ENCODE data around the gene UGGT2.
"Not testable (repeated sequence)": the region's sequence is repeated elsewhere in the genome, so short reads cannot be mapped to it uniquely, and the experiment has no call there.

UGGT2 gene

DNA sequence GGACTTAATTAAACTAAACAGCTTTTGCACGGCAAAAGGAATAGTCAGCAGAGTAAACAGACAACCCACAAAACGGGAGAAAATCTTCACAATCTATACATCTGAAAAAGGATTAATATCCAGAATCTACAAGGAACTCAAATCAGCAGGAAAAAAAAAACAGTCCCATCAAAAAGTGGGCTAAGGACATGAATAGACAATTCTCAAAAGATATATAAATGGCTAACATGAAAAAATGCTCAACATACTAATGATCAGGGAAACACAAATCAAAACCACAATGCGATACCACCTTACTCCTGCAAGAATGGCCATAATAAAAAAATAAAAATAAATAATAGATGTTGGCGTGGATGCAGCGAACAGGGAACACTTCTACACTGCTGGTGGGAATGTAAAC is 1.7 kb downstream of the UGGT2 start:
- DNase-seq = not testable (repeated sequence)

DNA sequence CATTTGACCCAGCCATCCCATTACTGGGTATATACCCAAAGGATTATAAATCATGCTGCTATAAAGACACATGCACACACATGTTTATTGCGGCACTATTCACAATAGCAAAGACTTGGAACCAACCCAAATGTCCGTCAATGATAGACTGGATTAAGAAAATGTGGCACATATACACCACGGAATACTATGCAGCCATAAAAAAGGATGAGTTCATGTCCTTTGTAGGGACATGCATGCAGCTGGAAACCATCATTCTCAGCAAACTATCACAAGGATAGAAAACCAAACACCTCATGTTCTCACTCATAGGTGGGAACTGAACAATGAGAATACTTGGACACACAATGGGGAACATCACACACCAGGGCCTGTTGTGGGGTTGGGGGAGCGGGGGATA is 2.2 kb downstream of the UGGT2 start:
- DNase-seq = not testable (repeated sequence)

DNA sequence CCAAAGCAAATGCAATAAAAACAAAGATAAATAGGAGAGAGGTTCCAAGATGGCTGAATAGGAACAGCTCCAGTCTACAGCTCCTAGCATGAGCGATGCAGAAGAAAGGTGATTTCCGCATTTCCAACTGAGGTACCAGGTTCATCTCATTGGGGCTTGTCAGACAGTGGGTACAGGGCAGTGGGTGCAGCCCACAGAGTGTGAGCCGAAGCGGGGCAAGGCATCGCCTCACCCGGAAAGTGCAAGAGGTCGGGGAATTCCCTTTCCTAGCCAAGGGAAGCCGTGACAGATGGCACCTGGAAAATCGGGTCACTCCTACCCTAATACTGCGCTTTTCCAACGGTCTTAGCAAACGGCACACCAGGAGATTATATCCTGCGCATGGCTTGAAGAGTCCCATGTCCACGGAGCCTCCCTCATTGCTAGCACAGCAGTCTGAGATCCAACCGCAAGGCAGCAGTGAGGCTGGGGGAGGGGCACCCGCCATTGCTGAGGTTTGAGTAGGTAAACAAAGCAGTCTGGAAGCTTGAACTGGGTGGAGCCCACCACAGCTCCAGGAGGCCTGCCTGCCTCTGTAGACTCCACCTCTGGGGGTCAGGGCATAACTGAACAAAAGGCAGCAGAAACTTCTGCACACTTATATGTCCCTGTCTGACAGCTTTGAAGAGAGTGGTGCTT is 6.6 kb downstream of the UGGT2 start:
- not testable (repeated sequence) for DNase-seq

DNA sequence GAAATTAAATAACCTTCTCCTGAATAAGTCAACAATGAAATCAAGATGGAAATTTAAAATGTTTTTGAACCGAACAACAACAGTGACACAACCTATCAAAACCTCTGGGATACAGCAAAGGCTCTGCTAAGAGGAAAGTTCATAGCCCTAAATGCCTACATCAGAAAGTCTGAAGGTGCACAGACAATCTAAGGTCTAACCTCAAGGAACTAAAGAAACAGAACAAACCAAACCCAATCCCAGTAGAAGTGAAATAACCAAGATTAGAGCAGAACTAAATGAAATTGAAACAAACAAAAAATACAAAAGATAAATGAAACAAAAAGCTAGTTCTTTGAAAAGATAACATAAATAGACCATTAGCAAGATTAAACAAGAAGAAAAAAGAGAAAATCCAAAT is 9.0 kb downstream of the UGGT2 start:
- no peak for DNase-seq

DNA sequence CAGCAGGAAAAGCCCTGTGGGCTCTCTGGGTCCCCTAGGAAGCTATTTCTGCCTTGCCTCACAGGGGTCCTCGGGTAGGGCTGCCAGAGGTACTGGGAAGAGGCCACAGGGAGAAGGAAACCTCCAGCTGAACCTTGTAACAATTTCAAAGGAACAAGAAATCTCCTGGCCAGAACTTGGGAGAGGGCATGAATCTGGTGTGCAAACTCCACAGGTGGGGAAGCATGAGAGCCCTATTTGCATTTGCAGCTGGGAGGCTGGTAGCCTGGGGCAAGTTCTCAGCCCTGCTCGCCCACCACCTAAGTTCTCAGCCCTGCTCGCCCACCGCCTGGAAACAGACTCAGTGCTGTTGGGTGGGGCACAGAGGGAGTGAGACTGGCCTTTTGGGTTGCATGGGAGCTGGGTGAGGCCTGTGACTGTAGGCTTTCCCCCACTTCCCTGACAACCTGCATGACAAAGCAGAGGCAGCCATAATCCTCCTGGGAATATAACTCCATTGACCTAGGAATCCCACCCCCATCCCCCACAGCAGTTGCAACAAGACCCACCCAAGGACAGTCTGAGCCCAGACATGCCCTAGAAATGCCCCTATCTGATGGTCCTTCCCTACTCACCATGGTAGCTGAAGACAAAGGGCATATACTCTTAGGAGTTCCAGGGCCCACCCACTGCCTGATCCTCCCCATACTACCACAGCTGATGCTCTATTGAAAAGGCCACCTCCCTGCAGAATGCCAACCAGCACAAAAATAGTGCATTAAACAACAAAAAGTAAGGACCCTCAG is 11.7 kb downstream of the UGGT2 start:
- no peak for DNase-seq

DNA sequence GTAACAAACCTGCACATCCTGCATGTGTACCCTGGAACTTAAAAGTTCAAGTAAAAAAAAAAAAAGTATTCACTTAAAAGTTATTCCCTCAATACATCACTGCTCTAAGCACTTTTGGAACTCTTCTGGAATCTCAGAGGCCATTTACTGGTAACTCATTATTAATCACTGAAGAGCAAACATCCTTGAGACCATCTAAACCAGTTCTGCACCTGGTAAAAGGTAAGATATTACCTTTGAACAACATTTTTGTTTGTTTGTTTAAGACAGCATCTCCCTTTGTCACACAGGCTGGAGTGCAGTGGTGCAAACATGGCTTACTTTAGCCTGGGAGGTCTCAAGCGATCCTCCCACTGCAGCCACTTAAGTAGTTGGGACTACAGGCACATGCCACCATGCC is 16.7 kb downstream of the UGGT2 start:
- DNase-seq = no peak

DNA sequence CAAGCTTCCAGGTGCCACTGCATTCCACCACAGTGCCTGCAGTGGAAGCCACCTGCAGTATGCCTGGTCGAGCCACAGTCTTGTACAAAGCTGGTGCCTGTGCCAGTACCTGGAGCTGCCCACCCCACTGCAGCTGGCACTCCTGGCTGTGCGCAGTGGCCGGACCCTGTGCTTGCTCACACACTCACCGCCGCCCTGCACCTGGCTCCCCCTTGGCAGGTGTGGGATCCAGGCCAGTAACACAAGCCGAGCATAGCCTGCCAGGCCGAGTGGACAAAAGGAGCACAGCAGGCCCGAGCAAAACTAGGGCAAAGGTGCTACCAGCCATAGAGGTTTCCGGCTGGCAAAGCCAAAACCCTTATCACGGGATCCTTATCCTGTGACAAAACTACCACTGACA is 18.5 kb downstream of the UGGT2 start:
- DNase-seq = no peak

DNA sequence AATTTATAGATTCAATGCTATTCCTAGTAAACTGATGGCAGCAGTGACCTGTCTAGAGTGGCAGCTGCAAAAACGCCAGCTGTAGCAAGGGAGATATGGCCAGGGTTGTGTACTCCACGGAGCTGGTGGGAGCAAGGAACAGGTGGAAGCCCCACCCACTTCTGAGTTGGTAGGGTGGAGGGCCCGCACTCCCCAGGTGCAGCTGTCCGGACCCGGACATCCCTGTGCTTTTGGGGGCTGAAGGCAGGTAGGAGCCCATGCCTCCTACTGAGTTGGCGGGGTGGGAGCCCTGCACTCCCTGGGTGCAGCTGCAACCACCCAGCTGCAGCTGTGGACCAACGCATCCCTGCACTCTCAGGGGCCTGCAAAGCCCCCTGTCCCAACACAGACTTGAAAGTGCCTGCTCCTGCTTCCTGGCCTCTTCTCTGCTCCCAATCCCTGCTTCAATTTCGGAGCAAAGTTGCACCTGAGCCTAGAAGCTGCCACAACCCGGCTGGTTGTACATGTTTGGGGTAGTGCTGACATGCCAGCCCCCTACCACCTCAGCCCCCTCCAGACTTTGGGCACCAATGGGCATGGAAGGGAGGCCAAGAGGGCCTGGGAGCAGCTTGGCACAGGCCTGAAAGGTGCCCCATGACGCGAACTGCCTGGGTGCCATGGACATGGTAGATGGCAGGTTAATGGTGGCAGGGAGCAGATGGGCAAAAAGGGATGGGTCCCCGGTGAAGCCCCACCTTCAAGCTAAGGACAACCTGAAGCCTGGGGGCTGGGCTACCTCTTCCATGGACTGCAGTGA is 19.8 kb downstream of the UGGT2 start:
- DNase-seq = no peak

DNA sequence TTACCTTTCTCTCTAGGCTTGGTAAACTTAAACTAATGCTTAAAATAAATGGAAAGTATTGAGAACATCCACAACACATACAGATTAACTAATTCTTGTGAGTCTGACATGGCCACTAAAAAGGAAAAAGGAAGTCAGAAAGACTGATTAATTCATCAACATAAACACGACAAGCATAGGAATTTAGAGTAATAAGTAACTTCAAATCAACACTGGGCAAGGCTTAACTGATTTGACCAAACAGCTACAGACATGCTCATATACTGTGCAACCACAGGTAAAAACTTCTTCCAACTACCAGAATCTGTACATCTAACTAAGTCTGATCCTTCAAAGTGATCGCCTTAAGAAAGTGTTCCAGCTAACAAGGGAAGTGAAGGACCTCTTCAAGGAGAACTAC is 20.5 kb downstream of the UGGT2 start:
- no peak for DNase-seq

DNA sequence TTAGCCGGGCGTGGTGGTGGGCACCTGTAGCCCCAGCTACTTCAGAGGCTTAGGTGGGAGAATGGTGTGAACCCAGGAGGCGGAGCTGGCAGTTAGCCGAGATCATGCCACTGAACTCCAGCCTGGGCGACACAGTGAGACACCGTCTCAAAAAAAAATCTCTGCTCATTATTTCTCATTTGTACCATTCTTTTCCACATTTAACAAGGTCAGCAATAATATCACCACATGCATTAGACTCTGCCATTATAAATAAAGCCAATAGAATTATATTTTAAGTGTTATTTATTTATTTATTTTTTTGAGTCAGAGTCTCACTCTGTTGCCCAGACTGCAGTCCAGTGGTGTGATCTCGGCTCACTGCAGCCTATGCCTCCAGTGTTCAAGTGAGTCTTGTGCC is 24.2 kb downstream of the UGGT2 start:
- DNase-seq = no peak

DNA sequence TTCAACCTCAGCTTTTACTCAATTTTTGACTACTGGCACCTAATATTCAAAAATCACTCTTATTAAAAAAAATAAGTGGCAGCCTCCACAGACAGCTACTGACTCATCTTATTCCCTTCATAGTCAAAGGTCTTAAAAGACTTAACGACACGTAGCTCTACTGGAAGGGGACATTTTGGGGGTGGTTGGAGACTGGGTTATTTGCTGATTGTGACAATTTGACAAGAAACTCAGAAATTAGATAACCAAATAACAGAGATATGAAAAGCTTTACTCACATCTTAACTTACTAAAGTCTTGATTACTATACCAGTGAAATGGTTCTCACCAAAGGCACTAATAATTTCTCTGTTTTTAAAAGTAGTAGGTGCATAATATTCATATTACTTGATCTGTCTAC is 25.7 kb downstream of the UGGT2 start:
- DNase-seq = no peak

DNA sequence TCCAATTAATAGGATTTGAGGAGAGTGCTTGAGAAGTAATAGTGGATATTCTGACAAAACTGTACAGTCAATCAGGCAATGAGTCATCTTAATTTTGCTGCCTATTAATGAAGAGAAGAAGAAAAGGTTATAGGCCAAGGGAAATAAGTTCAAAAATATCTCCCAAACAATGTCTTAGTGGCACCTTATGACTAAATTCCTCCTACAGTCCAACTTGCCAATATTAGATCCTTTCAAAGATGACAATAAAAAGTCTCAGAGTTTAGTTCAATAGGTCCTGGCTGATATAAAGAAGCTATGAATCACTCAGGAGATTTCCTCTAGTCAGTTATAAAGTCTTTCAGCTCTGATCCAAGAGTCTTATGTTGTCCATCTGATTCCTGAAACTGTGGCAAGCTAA is 27.9 kb downstream of the UGGT2 start:
- no peak for DNase-seq

DNA sequence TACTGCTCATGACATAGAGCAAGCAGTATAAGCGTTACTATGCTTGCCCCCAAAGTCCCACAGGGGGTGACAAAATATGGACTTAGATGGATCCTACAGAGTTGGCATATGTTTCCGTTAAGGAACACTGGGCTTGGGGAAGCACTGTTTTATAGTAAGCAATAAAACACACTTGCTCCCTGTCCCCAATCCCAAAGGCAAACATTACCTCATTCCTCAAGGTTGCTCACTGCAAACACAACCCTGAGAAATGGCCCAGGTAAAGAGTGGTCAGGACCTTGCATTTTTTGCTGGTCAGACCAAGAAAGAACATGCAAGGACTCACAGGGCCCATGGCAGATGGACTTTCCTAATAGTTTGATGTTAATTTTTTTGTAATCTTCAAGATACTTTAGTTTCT is 32.3 kb downstream of the UGGT2 start:
- DNase-seq = no peak

DNA sequence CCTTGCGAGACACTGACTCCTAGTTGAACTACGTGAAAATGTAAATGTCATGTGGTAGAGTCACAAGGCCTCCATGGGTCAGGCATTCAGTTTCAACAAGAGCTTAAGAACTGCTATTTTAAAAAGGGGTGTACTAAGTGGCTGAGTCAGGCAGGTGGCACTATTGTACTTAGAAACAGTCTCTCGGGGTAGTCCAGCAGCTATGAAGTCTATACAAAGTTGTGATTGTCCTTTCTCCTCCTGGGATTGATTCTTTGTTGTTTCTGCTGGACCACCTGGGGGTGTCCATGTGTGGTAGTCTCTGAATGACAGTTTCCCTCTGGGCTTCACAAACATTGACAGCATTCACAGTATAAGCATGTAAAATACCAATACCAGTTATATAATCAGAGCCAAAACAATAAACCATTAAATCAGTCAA is 33.0 kb downstream of the UGGT2 start:
- no peak for DNase-seq

DNA sequence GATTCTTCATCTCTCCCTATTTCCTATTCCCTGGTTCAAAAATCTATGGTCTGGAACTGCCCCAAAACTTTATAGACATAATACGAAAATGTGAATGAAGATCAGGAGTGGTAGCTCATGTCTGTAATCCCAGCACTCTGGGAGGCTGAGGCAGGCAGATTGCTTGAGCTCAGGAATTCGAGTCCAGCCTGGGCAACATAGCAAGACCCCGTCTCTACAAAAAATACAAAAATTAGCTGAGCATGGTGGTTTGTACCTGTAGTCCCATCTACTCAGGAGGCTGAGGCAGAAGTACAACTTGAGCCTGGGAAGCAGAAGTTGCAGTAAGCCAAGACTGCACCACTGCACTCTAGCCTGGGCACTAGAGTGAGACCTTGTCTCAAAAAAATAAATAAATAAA is 35.1 kb downstream of the UGGT2 start:
- DNase-seq = no peak

DNA sequence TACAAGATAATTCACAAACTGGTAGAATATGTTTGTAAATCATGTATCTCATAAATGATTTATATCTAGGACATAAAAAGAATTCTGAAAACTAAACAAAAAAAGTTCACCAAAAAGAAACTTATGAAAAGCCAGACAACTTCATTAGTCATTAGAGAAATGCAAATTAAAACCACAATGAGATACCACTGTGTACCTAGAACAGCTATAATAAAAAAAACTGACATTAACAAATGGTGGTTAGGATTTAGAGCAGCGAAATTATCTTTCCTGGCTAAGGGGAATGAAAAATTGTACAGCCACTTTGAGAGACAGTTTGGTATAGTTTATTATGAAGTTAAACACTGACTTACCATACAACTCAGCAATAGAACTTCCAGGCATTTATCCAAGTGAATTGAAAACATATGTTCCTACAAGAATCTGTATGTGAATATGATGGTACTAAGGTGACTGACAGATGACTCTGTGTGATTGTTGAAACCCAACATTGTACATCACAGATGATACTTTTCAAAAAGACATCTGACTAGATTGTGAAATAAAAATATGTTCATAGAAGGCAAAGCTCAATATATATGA is 41.8 kb downstream of the UGGT2 start:
- DNase-seq = no peak

DNA sequence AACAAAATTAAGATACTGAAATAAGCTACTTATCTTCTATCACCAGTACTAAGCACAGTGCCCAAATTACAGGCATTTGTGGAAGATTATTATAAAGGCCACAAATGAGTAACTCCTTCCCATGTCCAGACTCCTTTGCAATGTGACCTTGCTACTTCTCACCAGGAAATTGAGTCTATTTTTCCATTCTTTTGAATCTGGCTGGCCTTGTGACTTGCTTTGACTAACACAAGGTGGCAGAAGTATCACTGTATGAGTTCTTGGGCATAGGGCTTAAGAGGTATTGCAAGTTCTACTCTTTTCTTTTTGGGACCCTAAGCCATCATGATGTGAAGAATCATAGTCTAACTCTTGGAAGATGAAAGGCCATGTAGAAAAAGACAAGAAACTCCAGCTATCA is 49.9 kb downstream of the UGGT2 start:
- no peak for DNase-seq

DNA sequence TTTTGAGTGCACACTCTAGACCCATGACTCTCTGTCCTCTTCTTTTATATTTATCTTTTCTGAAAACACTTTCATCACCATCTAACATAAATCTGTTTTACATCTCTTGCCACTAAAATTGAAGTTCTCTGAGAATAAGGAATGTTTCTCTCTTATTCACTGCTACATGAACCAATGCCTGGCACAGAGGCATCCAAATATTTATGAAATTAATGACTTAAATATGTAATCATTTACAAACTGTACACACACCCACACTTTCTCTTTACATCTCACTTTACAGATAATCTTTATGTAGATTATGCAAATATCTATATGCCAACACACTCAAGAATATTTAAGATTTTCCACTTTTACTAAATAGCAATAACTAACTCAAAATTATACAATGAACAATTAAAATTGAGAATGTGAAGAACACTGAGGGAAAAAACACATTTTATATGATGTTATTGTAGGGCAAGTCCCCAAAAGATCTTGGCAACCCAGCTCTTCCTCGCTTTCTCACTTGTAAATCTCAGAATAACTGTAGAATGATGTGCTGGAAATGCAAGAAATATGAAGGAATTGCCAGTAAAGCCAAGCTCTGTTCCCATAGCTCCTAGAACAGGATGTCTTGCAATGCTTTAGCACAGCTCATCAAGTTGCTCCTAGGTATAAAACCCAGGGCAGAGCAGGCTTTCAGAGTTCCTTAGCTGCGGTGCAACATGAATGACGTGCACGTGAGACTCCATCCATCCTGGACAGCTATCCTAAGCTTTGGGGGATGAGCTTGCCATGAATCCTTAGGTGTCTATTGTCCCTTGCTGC is 50.7 kb downstream of the UGGT2 start:
- DNase-seq = no peak

DNA sequence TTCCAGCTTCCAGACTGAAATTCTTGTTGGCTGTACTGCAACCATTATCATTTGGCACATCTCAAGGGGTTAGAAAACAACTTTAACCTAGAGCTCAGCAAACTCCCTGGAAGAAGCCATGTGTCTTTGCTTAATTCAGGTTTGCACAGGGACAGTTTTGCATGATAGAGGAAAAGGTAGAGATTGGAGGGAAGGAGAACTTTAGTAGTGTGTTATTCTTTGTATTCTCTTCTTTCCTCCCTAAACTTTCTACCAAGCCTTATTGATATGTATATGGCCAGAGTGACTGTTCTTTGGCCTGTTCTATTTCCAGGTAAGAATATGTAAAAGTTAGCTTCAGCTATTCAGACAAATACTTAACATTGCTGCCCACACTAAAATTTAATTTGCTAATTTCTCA is 53.1 kb downstream of the UGGT2 start:
- no peak for DNase-seq

DNA sequence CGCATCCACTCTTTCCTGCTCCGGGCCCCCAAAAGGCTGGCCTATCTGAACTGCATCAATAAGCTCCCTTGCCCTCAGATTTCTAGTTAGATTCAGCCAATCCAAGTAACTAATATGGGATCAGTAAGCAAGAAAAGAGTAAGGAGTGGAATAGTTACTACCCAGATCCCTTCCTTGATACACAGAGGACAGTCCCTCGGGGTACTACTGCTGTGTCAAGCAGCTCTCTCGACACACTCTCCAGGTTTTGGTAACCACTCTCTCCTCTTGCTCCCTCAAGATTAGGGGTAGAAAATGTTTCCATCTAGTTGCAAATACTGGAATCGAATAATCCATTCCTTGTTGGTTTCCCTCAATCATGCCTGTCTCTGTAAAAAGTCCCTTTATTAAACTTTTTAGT is 65.4 kb downstream of the UGGT2 start:
- DNase-seq = no peak

DNA sequence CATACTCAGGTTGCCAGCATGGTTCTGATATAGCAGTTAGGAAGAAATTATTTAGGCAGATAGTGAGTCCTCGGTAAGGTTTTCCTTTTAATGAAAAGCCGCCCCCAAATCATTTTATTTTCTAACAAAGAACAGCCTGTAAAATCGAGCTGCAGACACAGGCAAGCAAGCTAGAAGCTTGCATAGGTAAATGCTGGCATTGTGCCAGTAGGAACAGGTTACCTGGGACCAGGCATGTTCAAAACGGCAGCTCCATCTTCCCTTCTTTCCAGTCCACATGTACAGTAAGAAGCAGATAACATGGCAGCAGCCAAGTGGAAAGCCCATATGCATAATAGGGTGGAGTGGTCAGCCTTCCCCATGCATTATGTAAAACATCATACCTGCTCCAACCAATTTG is 71.1 kb downstream of the UGGT2 start:
- DNase-seq = no peak

DNA sequence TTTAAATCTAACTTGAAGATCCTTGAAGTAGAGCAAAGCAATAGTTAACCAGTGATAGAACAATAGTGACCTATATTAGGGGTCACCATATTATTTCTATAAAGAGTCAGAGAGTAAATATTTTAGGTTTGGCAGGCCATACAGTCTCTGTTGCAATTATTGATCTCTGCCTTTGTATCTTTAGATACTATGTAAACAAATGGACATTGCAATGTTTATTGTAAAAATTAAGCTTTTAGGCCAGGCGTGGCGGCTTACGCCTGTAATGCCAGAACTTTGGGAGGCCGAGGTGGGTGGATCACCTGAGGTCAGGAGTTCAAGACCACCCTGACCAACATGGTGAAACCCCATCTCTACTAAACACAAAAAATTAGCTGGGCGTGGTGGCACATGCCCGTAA is 80.5 kb downstream of the UGGT2 start:
- DNase-seq = not testable (repeated sequence)

DNA sequence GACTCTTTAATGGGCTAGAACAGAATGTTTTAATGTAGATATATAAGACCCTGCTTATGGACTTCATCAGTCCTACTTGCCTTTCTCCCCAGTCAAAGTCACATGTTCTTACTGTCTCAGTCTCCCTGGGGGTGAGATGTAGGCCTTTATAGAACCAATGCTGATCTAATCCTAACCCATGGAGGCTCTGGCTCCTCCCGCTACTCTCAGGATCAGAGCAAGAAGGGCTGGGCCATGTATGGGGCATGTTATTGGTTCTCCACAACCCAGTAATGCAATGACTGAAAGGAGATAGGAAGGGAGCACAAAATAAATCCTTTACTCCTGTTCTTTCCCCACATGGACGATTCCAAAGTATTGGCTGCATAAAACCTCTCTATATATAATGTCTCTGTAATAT is 82.3 kb downstream of the UGGT2 start:
- DNase-seq = no peak
